ENCODE results near the gene PDE4D.

- no peak for TF ChIP-seq TCF7L2 (IDR thresholded peaks at IDR 0.05; ENCODE audit: low read depth, low read length)
- no peak for TF ChIP-seq POLR2AphosphoS5 (IDR thresholded peaks at IDR 0.05; ENCODE audit: low read depth, low read length)
- no peak for TF ChIP-seq CTCF (IDR thresholded peaks at IDR 0.05)
- TF ChIP-seq SIN3A (IDR thresholded peaks at IDR 0.05; ENCODE audit: borderline replicate concordance, insufficient read depth, low read depth, low read length) = no peak
Observed at GRCh38 chr5:59254055-59254687, 639.4 kb downstream of the PDE4D start.
